Loucy (cell line): Measurements from ENCODE around the gene F8A1.
"Not testable (repeated sequence)": the region's sequence is repeated elsewhere in the genome, so short reads cannot be mapped to it uniquely, and the experiment has no call there.

Experiments
- H2AFZ ChIP-seq: fragments of 200-600 bp; sonication (generic); 2 replicates; pipeline ENCODE4 v1.6.0; 2016; ENCODE audit warnings: antibody characterized with exemption, mild to moderate bottlenecking, low read length, moderate library complexity
- H3F3A ChIP-seq: fragments of 200-600 bp; 2 replicates; pipeline ENCODE4 v1.6.0; 2016; ENCODE audit warnings: antibody characterized with exemption, low read depth, mild to moderate bottlenecking
- H3K27me3 ChIP-seq: fragments of 200-600 bp; sonication (generic); 2 replicates; pipeline ENCODE4 v1.6.1; 2014; ENCODE audit warnings: low read length, mild to moderate bottlenecking; ENCODE audit not compliant: insufficient read depth, poor library complexity, severe bottlenecking
- H3K36me3 ChIP-seq: fragments of 200-600 bp; sonication (generic); 2 replicates; pipeline ENCODE4 v1.6.1; 2016; ENCODE audit warnings: low read length; ENCODE audit not compliant: insufficient read depth
- H3K4me1 ChIP-seq: fragments of 200-600 bp; sonication (generic); 2 replicates; pipeline ENCODE4 v1.5.1; 2014; ENCODE audit warnings: low read length, mild to moderate bottlenecking; ENCODE audit not compliant: insufficient read depth, poor library complexity, severe bottlenecking
- H3K4me2 ChIP-seq: fragments of 200-600 bp; sonication (generic); 2 replicates; pipeline ENCODE4 v1.6.0; 2014; ENCODE audit warnings: antibody characterized with exemption, low read length, low read depth, mild to moderate bottlenecking; ENCODE audit not compliant: poor library complexity, severe bottlenecking
- H3K4me3 ChIP-seq: fragments of 200-600 bp; sonication (generic); 2 replicates; pipeline ENCODE4 v1.5.1; 2014; ENCODE audit warnings: low read length, mild to moderate bottlenecking, mixed read lengths; ENCODE audit not compliant: poor library complexity, severe bottlenecking
- H3K79me2 ChIP-seq: fragments of 200-600 bp; sonication (generic); 2 replicates; pipeline ENCODE4 v1.6.1; 2014; ENCODE audit warnings: low read length; ENCODE audit not compliant: insufficient read depth
- H3K9ac ChIP-seq: fragments of 200-600 bp; sonication (generic); 2 replicates; pipeline ENCODE4 v1.6.0; 2014; ENCODE audit warnings: mild to moderate bottlenecking, low read depth, low read length, moderate library complexity; ENCODE audit not compliant: poor library complexity, severe bottlenecking
- H3K9me2 ChIP-seq: fragments of 200-600 bp; sonication (generic); replicated peaks from 2 replicates; pipeline ENCODE4 v1.6.1; 2016; ENCODE audit warnings: low read depth, low read length, mixed read lengths
- H3K9me3 ChIP-seq: fragments of 200-600 bp; sonication (generic); 2 replicates; pipeline ENCODE4 v1.6.1; 2014; ENCODE audit warnings: mild to moderate bottlenecking, antibody characterized with exemption, low read length, low read depth; ENCODE audit not compliant: insufficient read depth
- H4K20me1 ChIP-seq: fragments of 200-600 bp; sonication (generic); 2 replicates; pipeline ENCODE4 v1.6.0; 2014; ENCODE audit warnings: antibody characterized with exemption, low read length, mild to moderate bottlenecking; ENCODE audit not compliant: insufficient read depth, poor library complexity, severe bottlenecking
- CTCF ChIP-seq: fragments of 200-600 bp; sonication (generic); conservative IDR thresholded peaks from 2 replicates; pipeline ENCODE4 v1.5.1; 2014; ENCODE audit warnings: mild to moderate bottlenecking, antibody characterized with exemption, low read length
- EZH2phosphoT487 ChIP-seq: fragments of 200-600 bp; IDR thresholded peaks from 2 replicates; pipeline ENCODE4 v1.6.1; 2018; ENCODE audit warnings: antibody characterized with exemption, mild to moderate bottlenecking, moderate library complexity, borderline replicate concordance

F8A1 gene

GRCh38 chrX:154855256-154855655, 30.9 kb upstream of the F8A1 start:
- no peak for TF ChIP-seq CTCF
- TF ChIP-seq EZH2phosphoT487 = no peak
- Histone ChIP-seq H3K79me2 (no peaks in the 10 kb centered on the region), H3K4me3 (no peak overlapping the region), H3K27me3 (no peaks in the 10 kb centered on the region), H3F3A (no peaks in the 10 kb centered on the region), H3K9me3 (no peaks in the 10 kb centered on the region), H3K9me2 (no peaks in the 10 kb centered on the region), H4K20me1 (no peaks in the 10 kb centered on the region), H3K9ac (no peak overlapping the region), H3K4me1 (no peaks in the 10 kb centered on the region), H3K36me3 (no peaks in the 10 kb centered on the region), H3K4me2 (no peak overlapping the region), H2AFZ (no peak overlapping the region)

GRCh38 chrX:154868522-154868921, 17.6 kb upstream of the F8A1 start:
- H3K4me1 ChIP-seq, H3K4me3 ChIP-seq, H2AFZ ChIP-seq, H3K36me3 ChIP-seq, H3K4me2 ChIP-seq, H3K9me2 ChIP-seq, H3K9me3 ChIP-seq, H4K20me1 ChIP-seq, H3K27me3 ChIP-seq, H3K9ac ChIP-seq, H3K79me2 ChIP-seq, H3F3A ChIP-seq: not testable (repeated sequence)

- Histone ChIP-seq H3K4me2 (no peak overlapping the region), H3K4me3 (no peak overlapping the region), H2AFZ (no peak overlapping the region), H3K9ac (no peak overlapping the region), H3K9me3 (no peaks in the 10 kb centered on the region), H4K20me1 (no peaks in the 10 kb centered on the region), H3K4me1 (no peaks in the 10 kb centered on the region), H3K9me2 (no peaks in the 10 kb centered on the region), H3F3A (no peaks in the 10 kb centered on the region), H3K27me3 (no peaks in the 10 kb centered on the region), H3K79me2 (no peaks in the 10 kb centered on the region), H3K36me3 (no peaks in the 10 kb centered on the region)
- TF ChIP-seq CTCF (no peak), EZH2phosphoT487 (no peak)
These were observed 12.8 kb upstream of the F8A1 start for GRCh38 chrX:154873329-154873728.

- not testable (repeated sequence) for H3K4me3 ChIP-seq, H3K4me1 ChIP-seq, H3F3A ChIP-seq, H4K20me1 ChIP-seq, H3K9ac ChIP-seq, H3K79me2 ChIP-seq, H3K9me2 ChIP-seq, H3K9me3 ChIP-seq, H3K27me3 ChIP-seq, H3K4me2 ChIP-seq, H3K36me3 ChIP-seq, H2AFZ ChIP-seq
These were observed 2.1 kb upstream of the F8A1 start for GRCh38 chrX:154884069-154884468.

GRCh38 chrX:154885057-154885456, 1.1 kb upstream of the F8A1 start:
- H3K4me2 ChIP-seq, H4K20me1 ChIP-seq, H3F3A ChIP-seq, H3K27me3 ChIP-seq, H3K4me1 ChIP-seq, H3K9me3 ChIP-seq, H3K9me2 ChIP-seq, H3K36me3 ChIP-seq, H3K9ac ChIP-seq, H2AFZ ChIP-seq, H3K79me2 ChIP-seq, H3K4me3 ChIP-seq: not testable (repeated sequence)

GRCh38 chrX:154885549-154885948, 606 bp upstream of the F8A1 start:
- H3K9ac ChIP-seq, H3K36me3 ChIP-seq: not testable (repeated sequence)

More at GRCh38 chrX:154885549-154885948, 606 bp upstream of the F8A1 start:
- H3F3A ChIP-seq, H3K4me3 ChIP-seq, H4K20me1 ChIP-seq, H3K27me3 ChIP-seq, H3K79me2 ChIP-seq, H3K9me2 ChIP-seq, H3K9me3 ChIP-seq, H3K4me1 ChIP-seq, H3K4me2 ChIP-seq, H2AFZ ChIP-seq: not testable (repeated sequence)
